GM12865 (cell line): ENCODE data around the gene SEMA7A.
A peak's percentile ranks its signal among the peaks of the same experiment; 100 is the strongest.

Experiments used
- DNase-seq: peaks from one replicate; pipeline ENCODE4 v3.0.0; 2010; ENCODE audit warnings: low read depth
- H3K4me3 ChIP-seq: 2 replicates; pipeline ENCODE4 v1.5.1; 2011; ENCODE audit warnings: mild to moderate bottlenecking, low read depth, low read length, control low read depth
- TF ChIP-seq, protein P1 (sequence below): IDR thresholded peaks from 2 replicates; pipeline ENCODE4 v1.5.1; 2011; ENCODE audit warnings: low read length, control low read depth, low read depth, inconsistent platforms; ENCODE audit not compliant: insufficient read depth; ENCODE audit errors: missing control alignments

The SEMA7A gene

DNA sequence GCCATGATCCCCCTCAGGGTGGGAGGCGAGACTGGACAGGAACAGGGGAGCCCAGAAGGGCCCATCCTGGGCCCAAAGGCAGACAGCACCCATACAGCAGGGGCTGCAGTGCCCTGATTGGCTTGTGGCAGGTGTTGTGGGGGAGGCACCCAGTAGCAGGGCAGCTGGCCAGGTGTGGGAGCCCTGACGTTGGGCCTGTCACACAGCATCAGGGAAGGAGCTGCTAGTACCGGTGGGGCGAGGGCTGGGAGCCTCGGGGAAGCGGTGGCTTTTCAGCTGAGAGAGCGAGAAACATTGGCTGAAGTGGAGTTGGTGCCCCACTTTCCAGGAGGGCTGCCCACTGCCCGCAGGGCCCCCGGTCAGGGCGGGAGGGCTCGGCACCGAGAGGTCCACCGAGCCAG is 46.6 kb downstream of the SEMA7A start:
- no peak for DNase-seq
- TF ChIP-seq, protein P1, sequence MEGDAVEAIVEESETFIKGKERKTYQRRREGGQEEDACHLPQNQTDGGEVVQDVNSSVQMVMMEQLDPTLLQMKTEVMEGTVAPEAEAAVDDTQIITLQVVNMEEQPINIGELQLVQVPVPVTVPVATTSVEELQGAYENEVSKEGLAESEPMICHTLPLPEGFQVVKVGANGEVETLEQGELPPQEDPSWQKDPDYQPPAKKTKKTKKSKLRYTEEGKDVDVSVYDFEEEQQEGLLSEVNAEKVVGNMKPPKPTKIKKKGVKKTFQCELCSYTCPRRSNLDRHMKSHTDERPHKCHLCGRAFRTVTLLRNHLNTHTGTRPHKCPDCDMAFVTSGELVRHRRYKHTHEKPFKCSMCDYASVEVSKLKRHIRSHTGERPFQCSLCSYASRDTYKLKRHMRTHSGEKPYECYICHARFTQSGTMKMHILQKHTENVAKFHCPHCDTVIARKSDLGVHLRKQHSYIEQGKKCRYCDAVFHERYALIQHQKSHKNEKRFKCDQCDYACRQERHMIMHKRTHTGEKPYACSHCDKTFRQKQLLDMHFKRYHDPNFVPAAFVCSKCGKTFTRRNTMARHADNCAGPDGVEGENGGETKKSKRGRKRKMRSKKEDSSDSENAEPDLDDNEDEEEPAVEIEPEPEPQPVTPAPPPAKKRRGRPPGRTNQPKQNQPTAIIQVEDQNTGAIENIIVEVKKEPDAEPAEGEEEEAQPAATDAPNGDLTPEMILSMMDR: no peak
- H3K4me3 ChIP-seq: no peak overlapping the region

DNA sequence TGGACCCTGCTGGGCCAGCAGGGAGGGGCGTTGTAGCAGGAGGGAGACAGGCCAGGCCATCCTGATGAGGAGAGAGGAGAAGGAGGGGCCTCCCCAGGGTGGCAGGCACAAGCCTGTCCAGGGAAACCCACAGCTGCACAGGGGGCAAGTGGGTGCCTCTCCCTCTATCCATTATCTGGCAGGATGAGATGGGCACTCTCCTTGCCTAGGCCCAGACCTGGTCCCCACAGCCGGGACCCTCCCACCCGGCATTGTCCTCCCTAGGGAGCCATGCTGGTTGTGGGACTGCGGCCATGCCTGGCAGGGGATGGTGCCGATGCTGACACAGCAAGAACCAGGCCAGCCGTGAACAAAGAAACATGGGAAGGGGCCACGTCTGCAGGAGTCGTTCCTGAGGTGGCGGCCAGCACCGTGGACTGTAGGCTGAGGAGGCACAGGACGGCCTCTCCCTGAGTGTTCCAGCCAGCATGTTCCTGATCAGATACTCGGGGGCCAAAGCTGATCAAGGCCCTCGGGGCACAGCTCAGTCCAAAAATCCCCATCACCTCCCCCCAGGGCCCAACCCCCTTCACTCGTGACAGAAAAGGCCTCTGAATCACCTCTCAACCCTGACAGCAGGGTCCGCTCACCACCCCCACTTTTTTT is 47.1 kb downstream of the SEMA7A start:
- TF ChIP-seq, protein P1: no peak
- no peak overlapping the region for H3K4me3 ChIP-seq
- no peak for DNase-seq

DNA sequence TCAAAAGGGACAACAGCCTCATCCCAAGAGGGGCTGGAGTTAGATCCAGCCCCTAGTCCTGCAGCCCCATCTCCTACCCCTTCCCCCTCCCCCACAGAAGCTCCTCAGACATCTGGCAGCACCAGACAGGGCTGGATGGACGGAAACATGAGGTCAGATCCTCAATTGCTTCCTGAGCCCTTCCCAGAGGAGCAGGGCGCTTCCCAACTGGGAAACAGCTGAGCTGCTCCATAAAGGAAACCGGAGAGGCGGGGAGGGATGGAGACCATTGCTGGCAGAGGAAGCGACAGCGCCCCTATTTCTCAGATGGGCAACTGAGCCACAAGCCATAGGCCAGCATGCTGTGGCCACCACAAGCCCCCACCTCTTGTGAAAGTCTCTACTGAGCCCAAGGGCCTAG is 48.0 kb downstream of the SEMA7A start:
- TF ChIP-seq, protein P1: no peak
- peak overlapping the region; percentile 15 for H3K4me3 ChIP-seq
- DNase-seq: no peak

DNA sequence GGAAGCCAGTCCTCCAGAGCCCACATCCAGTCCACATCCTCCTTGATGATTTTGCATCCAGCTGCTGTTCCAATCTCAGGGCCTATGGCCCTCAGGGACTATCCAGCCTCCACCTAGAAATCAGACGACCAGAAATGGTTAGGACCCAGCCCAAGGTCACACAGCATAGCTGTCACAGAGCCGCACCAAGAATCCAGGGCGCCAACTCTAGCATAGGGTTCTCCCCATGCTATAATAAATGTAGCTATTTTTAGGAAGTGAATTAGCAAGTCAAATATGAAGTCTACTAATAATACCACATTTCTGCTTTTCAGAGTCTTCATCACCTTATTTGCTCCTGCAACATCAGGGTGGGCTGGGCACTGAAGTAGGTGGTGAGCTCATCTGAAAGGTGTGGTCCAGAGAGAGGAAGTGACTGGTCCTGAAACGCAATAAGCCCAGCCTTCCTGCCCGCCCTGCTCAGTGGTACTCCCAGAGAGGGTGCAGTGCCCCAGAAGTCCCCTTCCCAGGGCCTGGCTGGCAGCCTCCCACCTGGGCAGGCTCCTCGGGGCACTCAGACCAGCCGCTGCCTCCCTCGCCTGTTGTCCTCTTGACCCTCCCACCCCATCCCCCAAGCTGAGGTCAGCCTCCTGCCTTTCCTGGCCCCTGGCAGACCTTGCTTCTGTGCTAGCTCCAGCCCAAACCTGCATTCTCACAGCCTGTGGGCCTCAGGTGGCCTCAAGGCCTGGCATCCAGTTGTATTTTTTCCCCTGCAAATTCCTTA is 48.7 kb downstream of the SEMA7A start:
- DNase-seq: peak; percentile 94
- H3K4me3 ChIP-seq: peak overlapping the region; percentile 29

DNA sequence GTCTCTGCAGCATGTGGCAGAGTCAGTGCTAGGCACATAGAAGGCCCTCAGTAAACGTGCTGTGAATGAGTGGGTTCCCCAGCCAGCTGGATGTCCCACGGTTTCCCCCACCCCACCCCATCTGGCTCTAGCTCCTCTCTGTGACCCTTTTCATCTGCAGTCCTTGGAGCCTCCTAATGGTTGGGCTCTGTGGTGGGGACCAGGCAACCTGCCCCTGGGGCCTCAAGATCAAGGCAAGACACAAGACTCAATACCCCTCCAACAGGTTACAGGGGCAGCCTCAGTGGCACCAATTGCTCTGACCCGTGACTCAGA is 49.2 kb downstream of the SEMA7A start:
- DNase-seq: no peak
- TF ChIP-seq, protein P1: no peak
- peak overlapping the region; percentile 29 for H3K4me3 ChIP-seq

More for the DNA sequence above, 48.7 kb downstream of the SEMA7A start:
- TF ChIP-seq, protein P1: no peak

DNA sequence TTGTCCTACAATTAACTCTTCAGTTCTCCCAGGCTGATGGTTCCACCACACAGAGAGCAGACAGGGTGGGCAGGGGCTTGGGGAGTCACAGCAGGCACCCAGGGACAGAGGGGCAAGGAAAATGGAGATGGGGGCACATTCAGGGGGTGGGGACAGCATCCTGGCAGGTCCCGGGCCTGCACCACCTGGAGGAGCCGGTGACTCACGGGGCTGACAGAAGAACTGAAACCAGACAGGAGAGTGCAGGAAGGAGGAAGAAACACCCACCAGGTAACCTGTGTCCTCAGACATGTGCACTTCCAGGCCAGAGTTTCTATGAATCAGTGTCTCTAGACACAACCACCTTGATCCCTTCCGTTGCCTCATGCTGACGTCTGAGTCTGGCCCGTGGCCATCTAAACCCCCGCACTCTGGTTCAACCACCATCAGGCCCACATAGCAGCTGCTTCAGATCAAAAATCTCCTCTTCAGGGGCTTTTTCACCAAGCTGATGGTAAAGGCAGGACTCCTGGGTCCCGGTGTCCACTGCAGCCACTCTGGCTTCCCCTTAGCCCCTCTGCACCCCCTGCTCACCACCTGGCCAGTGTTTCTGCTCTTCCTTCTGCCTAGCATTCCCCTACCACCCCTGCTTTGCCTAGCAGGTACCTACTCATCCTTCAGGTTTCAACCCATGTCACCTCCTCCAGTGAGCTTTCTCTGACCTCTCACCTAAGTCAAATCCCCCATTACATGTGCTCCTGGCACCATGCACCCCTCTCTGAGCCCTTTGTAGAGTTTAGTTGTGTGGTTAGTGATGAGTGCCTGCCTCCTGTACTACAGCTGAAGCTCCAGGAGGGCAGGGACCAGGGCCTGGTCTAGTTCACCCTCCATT is 49.8 kb downstream of the SEMA7A start:
- H3K4me3 ChIP-seq: peak overlapping the region; percentile 29
- TF ChIP-seq, protein P1: no peak
- peak; percentile 92 for DNase-seq
